Glutamatergic neuron (in vitro differentiated cells): ENCODE data around the gene GBA3. TPM values are rescaled to one million over a fixed set of nuclear protein-coding genes. Genes with fewer than 3 reads are reported as not detected.

ENCODE experiments used
- DNase-seq: peaks from one replicate; pipeline ENCODE4 v3.0.0; 2022
- H3K27ac Mint-ChIP-seq: one replicate; pipeline ENCODE4 v1.8.0; 2020; ENCODE audit warnings: mild to moderate bottlenecking, mixed read lengths, inconsistent platforms; ENCODE audit not compliant: unreplicated experiment
- H3K27me3 Mint-ChIP-seq: one replicate; pipeline ENCODE4 v1.8.0; 2020; ENCODE audit warnings: mild to moderate bottlenecking, moderate library complexity, mixed read lengths, inconsistent platforms; ENCODE audit not compliant: unreplicated experiment
- H3K36me3 Mint-ChIP-seq: one replicate; pipeline ENCODE4 v1.8.0; 2020; ENCODE audit warnings: mild to moderate bottlenecking, mixed read lengths, inconsistent platforms; ENCODE audit not compliant: unreplicated experiment
- H3K4me1 Mint-ChIP-seq: one replicate; pipeline ENCODE4 v1.8.0; 2020; ENCODE audit warnings: mild to moderate bottlenecking, low read depth, mixed read lengths, inconsistent platforms; ENCODE audit not compliant: unreplicated experiment
- H3K4me3 Mint-ChIP-seq: one replicate; pipeline ENCODE4 v1.8.0; 2020; ENCODE audit warnings: mild to moderate bottlenecking, mixed read lengths, inconsistent platforms; ENCODE audit not compliant: unreplicated experiment
- H3K9me3 Mint-ChIP-seq: one replicate; pipeline ENCODE4 v1.8.0; 2020; ENCODE audit warnings: mild to moderate bottlenecking, moderate library complexity, mixed read lengths, inconsistent platforms; ENCODE audit not compliant: unreplicated experiment
- total RNA-seq: library from RNA; stranded (reverse); fragmentation: NEBNext Ultra II Directional; extraction: Animal tissue kit (Norgen Biotek cat#: 25700); gene quantifications from one replicate; pipeline ENCODE4 v1.2.1, GENCODE V29; 2021; ENCODE audit not compliant: unreplicated experiment
- TF ChIP-seq, protein P1 (sequence below): fragments of 200-600 bp; sonication (generic); IDR thresholded peaks from one replicate; pipeline ENCODE4 v1.5.0; 2021; ENCODE audit not compliant: partially characterized antibody, unreplicated experiment

GBA3 gene
- total RNA-seq, 1 donor from 2014 or later = 0.32 TPM

DNA sequence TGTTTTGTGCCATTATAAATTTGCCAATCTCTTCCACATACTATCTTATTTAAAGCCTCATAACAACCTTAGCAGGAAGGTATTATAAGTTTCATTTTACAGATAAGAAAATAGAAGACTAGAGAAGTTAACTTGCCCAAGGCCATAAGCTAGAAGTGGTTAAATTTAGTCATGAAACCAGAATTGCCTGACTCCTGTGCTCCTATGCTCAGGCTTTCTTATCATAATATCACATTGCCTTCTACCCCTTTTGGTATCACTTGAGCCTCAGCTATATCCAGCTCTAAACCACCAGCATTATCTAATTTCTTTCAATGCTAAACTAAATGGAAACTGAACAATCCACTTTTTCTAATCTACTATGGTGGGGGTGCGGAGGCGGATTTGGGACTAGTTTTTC is 164.7 kb downstream of the GBA3 start:
- Mint-ChIP-seq H3K27ac (no peak overlapping the region), H3K4me1 (no peaks in the 10 kb centered on the region), H3K4me3 (no peak overlapping the region), H3K9me3 (no peaks in the 10 kb centered on the region), H3K27me3 (no peaks in the 10 kb centered on the region), H3K36me3 (no peaks in the 10 kb centered on the region)
- no peak for DNase-seq
- TF ChIP-seq, protein P1, sequence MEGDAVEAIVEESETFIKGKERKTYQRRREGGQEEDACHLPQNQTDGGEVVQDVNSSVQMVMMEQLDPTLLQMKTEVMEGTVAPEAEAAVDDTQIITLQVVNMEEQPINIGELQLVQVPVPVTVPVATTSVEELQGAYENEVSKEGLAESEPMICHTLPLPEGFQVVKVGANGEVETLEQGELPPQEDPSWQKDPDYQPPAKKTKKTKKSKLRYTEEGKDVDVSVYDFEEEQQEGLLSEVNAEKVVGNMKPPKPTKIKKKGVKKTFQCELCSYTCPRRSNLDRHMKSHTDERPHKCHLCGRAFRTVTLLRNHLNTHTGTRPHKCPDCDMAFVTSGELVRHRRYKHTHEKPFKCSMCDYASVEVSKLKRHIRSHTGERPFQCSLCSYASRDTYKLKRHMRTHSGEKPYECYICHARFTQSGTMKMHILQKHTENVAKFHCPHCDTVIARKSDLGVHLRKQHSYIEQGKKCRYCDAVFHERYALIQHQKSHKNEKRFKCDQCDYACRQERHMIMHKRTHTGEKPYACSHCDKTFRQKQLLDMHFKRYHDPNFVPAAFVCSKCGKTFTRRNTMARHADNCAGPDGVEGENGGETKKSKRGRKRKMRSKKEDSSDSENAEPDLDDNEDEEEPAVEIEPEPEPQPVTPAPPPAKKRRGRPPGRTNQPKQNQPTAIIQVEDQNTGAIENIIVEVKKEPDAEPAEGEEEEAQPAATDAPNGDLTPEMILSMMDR = no peak

DNA sequence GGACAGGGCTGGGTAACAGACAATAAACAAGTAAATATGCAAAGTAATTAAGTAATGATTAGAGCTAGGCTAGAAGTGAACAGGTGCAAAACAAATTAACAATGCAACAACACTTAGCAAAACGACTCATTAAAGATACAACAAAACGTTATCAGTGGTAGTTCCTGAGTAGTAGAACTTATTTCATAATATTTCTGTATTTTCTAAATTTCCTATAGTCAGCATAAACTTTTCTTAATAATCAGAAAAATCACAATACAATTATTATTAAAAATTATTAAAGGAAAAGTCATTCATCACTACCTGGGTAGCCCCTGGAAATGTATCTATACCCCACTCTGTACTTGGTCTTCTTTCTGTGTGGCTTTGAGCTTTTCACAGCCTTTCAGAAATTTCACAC is 166.6 kb downstream of the GBA3 start:
- TF ChIP-seq, protein P1 = no peak
- no peaks in the 10 kb centered on the region for H3K4me1 Mint-ChIP-seq
- DNase-seq = no peak
- H3K27ac Mint-ChIP-seq = no peak overlapping the region
- H3K36me3 Mint-ChIP-seq = no peaks in the 10 kb centered on the region
- no peaks in the 10 kb centered on the region for H3K9me3 Mint-ChIP-seq
- H3K27me3 Mint-ChIP-seq = no peaks in the 10 kb centered on the region
- no peak overlapping the region for H3K4me3 Mint-ChIP-seq

Other genes with a start within 250 kb of the GBA3 start
- gene ADGRA3, start 176.9 kb upstream of the GBA3 start, total RNA-seq = 76.2 TPM